Measurements from ENCODE around the gene CTNND2. TPM values are rescaled to one million over a fixed set of nuclear protein-coding genes. Genes with fewer than 3 reads are reported as not detected.

The CTNND2 gene
- total RNA-seq, 1 experiment from 2014 or later, result not detected

DNA sequence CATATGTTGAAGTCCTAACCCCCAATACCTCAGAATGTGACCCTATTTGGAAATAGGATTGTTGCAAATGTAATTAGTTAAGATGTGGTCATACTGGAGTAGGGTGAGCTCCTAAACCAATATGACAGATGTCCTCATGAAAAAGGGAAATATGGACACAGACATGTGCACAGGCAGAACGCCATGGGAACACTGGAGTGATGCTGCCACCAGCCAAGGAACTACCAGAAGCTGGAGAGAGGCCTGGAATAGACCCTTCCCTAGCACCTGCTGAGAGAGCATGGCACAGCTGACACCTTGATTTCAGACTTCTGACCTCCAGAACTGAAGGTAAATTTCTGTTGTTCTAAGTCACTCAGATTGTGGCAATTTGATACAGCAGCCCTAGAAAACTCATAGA, 110.8 kb downstream of the CTNND2 start:
- no peak for DNase-seq (ENCODE audit: unreplicated experiment)
- no peaks in the 10 kb centered on the region for H3K4me1 Mint-ChIP-seq (ENCODE audit: insufficient read depth, unreplicated experiment)
- no peaks in the 10 kb centered on the region for H3K36me3 Mint-ChIP-seq (ENCODE audit: insufficient read depth, unreplicated experiment)
- no TSS peak for BruUV-seq (replicated peaks)
- peaks cover 15% of the 10 kb centered on the region for H3K27me3 Mint-ChIP-seq (ENCODE audit: insufficient read depth, unreplicated experiment)
- ChIA-PET CTCF (interaction anchor here (0.6 kb wide), 2 partner anchors 20 to 223 kb away, joined by 3 to 5 read pairs; no protein-coding TSS in a partner anchor), POLR2A (no interaction called here)
- intact Hi-C loops (cut with micrococcal nuclease), result no loop called here
- no peak overlapping the region for H3K4me3 Mint-ChIP-seq (ENCODE audit: unreplicated experiment)
- H3K9me3 Mint-ChIP-seq (ENCODE audit: unreplicated experiment), result no peaks in the 10 kb centered on the region
- no peak overlapping the region for H3K27ac Mint-ChIP-seq (ENCODE audit: low read depth, unreplicated experiment)
- no peak for TF ChIP-seq CTCF (IDR thresholded peaks at IDR 0.05; ENCODE audit: unreplicated experiment)

GRCh38 chr5:11792621-11793020, 111.6 kb downstream of the CTNND2 start:
- no peak overlapping the region for H3K4me3 Mint-ChIP-seq (ENCODE audit: unreplicated experiment)
- no peak overlapping the region for H3K27ac Mint-ChIP-seq (ENCODE audit: low read depth, unreplicated experiment)
- peaks cover 15% of the 10 kb centered on the region for H3K27me3 Mint-ChIP-seq (ENCODE audit: insufficient read depth, unreplicated experiment)
- no TSS peak for BruUV-seq (replicated peaks)
- intact Hi-C loops (cut with micrococcal nuclease), result no loop called here
- DNase-seq (ENCODE audit: unreplicated experiment), result no peak
- no peaks in the 10 kb centered on the region for H3K36me3 Mint-ChIP-seq (ENCODE audit: insufficient read depth, unreplicated experiment)
- ChIA-PET POLR2A (no interaction called here), CTCF (interaction anchor here (0.6 kb wide), 1 partner anchor 20 kb away, joined by 3 read pairs; no protein-coding TSS in a partner anchor)
- TF ChIP-seq CTCF (IDR thresholded peaks at IDR 0.05; ENCODE audit: unreplicated experiment), result no peak
- H3K4me1 Mint-ChIP-seq (ENCODE audit: insufficient read depth, unreplicated experiment), result no peaks in the 10 kb centered on the region
- H3K9me3 Mint-ChIP-seq (ENCODE audit: unreplicated experiment), result no peaks in the 10 kb centered on the region

DNA sequence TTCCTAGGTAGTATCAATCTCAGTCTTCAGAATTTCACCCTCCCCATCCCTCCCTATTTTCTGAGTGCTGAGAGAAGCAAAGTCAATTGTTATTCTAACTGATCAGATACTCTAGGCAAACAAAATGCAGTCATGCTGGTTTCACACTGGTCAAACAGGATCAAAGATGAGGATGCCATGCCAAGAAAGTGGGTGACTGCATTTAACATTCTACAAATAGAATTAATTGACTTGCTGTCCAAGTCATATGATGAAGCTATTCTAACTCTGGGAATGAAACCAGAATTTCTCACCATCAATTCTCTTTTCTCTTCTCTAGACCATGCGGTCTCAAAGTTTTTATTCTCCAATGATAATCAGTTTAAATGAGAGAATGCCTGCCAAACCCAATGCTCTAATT, 112.5 kb downstream of the CTNND2 start:
- Mint-ChIP-seq H3K27me3 (ENCODE audit: insufficient read depth, unreplicated experiment) (peaks cover 15% of the 10 kb centered on the region), H3K4me1 (ENCODE audit: insufficient read depth, unreplicated experiment) (no peaks in the 10 kb centered on the region), H3K27ac (ENCODE audit: low read depth, unreplicated experiment) (no peak overlapping the region), H3K9me3 (ENCODE audit: unreplicated experiment) (no peaks in the 10 kb centered on the region), H3K36me3 (ENCODE audit: insufficient read depth, unreplicated experiment) (no peaks in the 10 kb centered on the region), H3K4me3 (ENCODE audit: unreplicated experiment) (no peak overlapping the region)
- no peak for TF ChIP-seq CTCF (IDR thresholded peaks at IDR 0.05; ENCODE audit: unreplicated experiment)
- ChIA-PET CTCF (no interaction called here), POLR2A (no interaction called here)
- intact Hi-C loops (cut with micrococcal nuclease), result no loop called here
- DNase-seq (ENCODE audit: unreplicated experiment), result no peak
- BruUV-seq (replicated peaks), result no TSS peak

DNA sequence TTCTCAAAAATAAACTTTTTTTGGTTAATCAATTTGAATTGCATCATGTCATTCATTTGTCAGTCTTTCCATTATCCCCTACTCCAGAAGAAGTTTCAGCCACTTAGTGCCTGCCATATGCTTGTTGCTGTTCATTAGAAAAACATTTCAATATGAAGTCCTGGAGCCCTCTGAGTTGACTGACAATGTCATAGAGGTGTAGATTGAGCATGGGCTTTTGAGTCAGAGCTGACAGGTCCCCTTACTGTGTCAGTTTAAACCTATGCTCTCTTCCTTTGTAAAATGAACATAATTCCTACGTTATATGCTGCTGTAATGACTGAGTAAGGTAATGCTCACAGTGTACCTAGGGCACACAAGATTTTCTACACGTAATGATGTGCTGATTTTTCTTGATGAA, 114.0 kb downstream of the CTNND2 start:
- ChIA-PET CTCF (no interaction called here), POLR2A (no interaction called here)
- H3K9me3 Mint-ChIP-seq (ENCODE audit: unreplicated experiment), result no peaks in the 10 kb centered on the region
- BruUV-seq (replicated peaks), result no TSS peak
- DNase-seq (ENCODE audit: unreplicated experiment), result no peak
- H3K27ac Mint-ChIP-seq (ENCODE audit: low read depth, unreplicated experiment), result no peak overlapping the region
- peaks cover 15% of the 10 kb centered on the region for H3K27me3 Mint-ChIP-seq (ENCODE audit: insufficient read depth, unreplicated experiment)
- intact Hi-C loops (cut with micrococcal nuclease), result no loop called here
- H3K4me3 Mint-ChIP-seq (ENCODE audit: unreplicated experiment), result no peak overlapping the region
- H3K4me1 Mint-ChIP-seq (ENCODE audit: insufficient read depth, unreplicated experiment), result peaks cover 7% of the 10 kb centered on the region
- H3K36me3 Mint-ChIP-seq (ENCODE audit: insufficient read depth, unreplicated experiment), result no peaks in the 10 kb centered on the region
- TF ChIP-seq CTCF (IDR thresholded peaks at IDR 0.05; ENCODE audit: unreplicated experiment), result no peak

All from MCF 10A (cell line).